ENCODE measurements around the gene HDDC3.

GRCh38 chr15:90942354-90943120 is 10.2 kb upstream of the HDDC3 start:
- TF ChIP-seq CTCF (conservative IDR thresholded peaks at IDR 0.05; ENCODE audit: low read length) (no peak), EZH2phosphoT487 (IDR thresholded peaks at IDR 0.05; ENCODE audit: borderline replicate concordance) (no peak)
